Measurements from ENCODE around the gene SLC12A3.

SLC12A3 gene

GRCh38 chr16:56914896-56915295, 49.9 kb downstream of the SLC12A3 start:
- no peak overlapping the region for H3K4me3 ChIP-seq (ENCODE audit: low read length)
- no peak overlapping the region for H2AFZ ChIP-seq (ENCODE audit: low read depth, low read length)
- H3K9me3 ChIP-seq (ENCODE audit: low read length), result no peaks in the 10 kb centered on the region
- H3K36me3 ChIP-seq (ENCODE audit: insufficient read depth, low read length), result no peaks in the 10 kb centered on the region
- H3K27me3 ChIP-seq (ENCODE audit: insufficient read depth, low read length), result peaks cover 7% of the 10 kb centered on the region
- H3K4me1 ChIP-seq (ENCODE audit: insufficient read depth, low read length), result peaks cover 25% of the 10 kb centered on the region

GRCh38 chr16:56915336-56916119, 50.5 kb downstream of the SLC12A3 start:
- Histone ChIP-seq H3K9me3 (ENCODE audit: low read length) (no peaks in the 10 kb centered on the region), H3K4me1 (ENCODE audit: insufficient read depth, low read length) (peaks cover 25% of the 10 kb centered on the region), H2AFZ (ENCODE audit: low read depth, low read length) (no peak overlapping the region), H3K4me3 (ENCODE audit: low read length) (no peak overlapping the region), H3K27me3 (ENCODE audit: insufficient read depth, low read length) (peaks cover 7% of the 10 kb centered on the region), H3K36me3 (ENCODE audit: insufficient read depth, low read length) (no peaks in the 10 kb centered on the region)

GRCh38 chr16:56916571-56917403, 51.8 kb downstream of the SLC12A3 start:
- Histone ChIP-seq H3K9me3 (ENCODE audit: low read length) (no peaks in the 10 kb centered on the region), H3K4me3 (ENCODE audit: low read length) (no peak overlapping the region), H2AFZ (ENCODE audit: low read depth, low read length) (no peak overlapping the region), H3K36me3 (ENCODE audit: insufficient read depth, low read length) (no peaks in the 10 kb centered on the region), H3K27me3 (ENCODE audit: insufficient read depth, low read length) (peaks cover 12% of the 10 kb centered on the region), H3K4me1 (ENCODE audit: insufficient read depth, low read length) (peaks cover 22% of the 10 kb centered on the region)

GRCh38 chr16:56918467-56919012, 53.5 kb downstream of the SLC12A3 start:
- Histone ChIP-seq H3K9me3 (ENCODE audit: low read length) (no peaks in the 10 kb centered on the region), H2AFZ (ENCODE audit: low read depth, low read length) (no peak overlapping the region), H3K36me3 (ENCODE audit: insufficient read depth, low read length) (no peaks in the 10 kb centered on the region), H3K27me3 (ENCODE audit: insufficient read depth, low read length) (peaks cover 12% of the 10 kb centered on the region), H3K4me3 (ENCODE audit: low read length) (no peak overlapping the region), H3K4me1 (ENCODE audit: insufficient read depth, low read length) (peaks cover 12% of the 10 kb centered on the region)

- Histone ChIP-seq H3K9me3 (ENCODE audit: low read length) (no peaks in the 10 kb centered on the region), H3K4me3 (ENCODE audit: low read length) (no peak overlapping the region), H3K27me3 (ENCODE audit: insufficient read depth, low read length) (peaks cover 12% of the 10 kb centered on the region), H2AFZ (ENCODE audit: low read depth, low read length) (no peak overlapping the region), H3K36me3 (ENCODE audit: insufficient read depth, low read length) (no peaks in the 10 kb centered on the region), H3K4me1 (ENCODE audit: insufficient read depth, low read length) (peaks cover 12% of the 10 kb centered on the region)
Measured at GRCh38 chr16:56919099-56919800, 54.2 kb downstream of the SLC12A3 start.

GRCh38 chr16:56921571-56921970, 56.6 kb downstream of the SLC12A3 start:
- Histone ChIP-seq H3K27me3 (ENCODE audit: insufficient read depth, low read length) (peaks cover 12% of the 10 kb centered on the region), H2AFZ (ENCODE audit: low read depth, low read length) (no peak overlapping the region), H3K9me3 (ENCODE audit: low read length) (no peaks in the 10 kb centered on the region), H3K36me3 (ENCODE audit: insufficient read depth, low read length) (no peaks in the 10 kb centered on the region), H3K4me3 (ENCODE audit: low read length) (no peak overlapping the region), H3K4me1 (ENCODE audit: insufficient read depth, low read length) (no peaks in the 10 kb centered on the region)

GRCh38 chr16:56923481-56924091, 58.6 kb downstream of the SLC12A3 start:
- Histone ChIP-seq H3K4me3 (ENCODE audit: low read length) (no peak overlapping the region), H2AFZ (ENCODE audit: low read depth, low read length) (no peak overlapping the region), H3K9me3 (ENCODE audit: low read length) (no peaks in the 10 kb centered on the region), H3K4me1 (ENCODE audit: insufficient read depth, low read length) (no peaks in the 10 kb centered on the region), H3K27me3 (ENCODE audit: insufficient read depth, low read length) (peaks cover 9% of the 10 kb centered on the region), H3K36me3 (ENCODE audit: insufficient read depth, low read length) (no peaks in the 10 kb centered on the region)

- no peaks in the 10 kb centered on the region for H3K27me3 ChIP-seq (ENCODE audit: insufficient read depth, low read length)
- no peaks in the 10 kb centered on the region for H3K36me3 ChIP-seq (ENCODE audit: insufficient read depth, low read length)
- peaks cover 5% of the 10 kb centered on the region for H3K4me1 ChIP-seq (ENCODE audit: insufficient read depth, low read length)
- H3K9me3 ChIP-seq (ENCODE audit: low read length), result no peaks in the 10 kb centered on the region
- no peak overlapping the region for H3K4me3 ChIP-seq (ENCODE audit: low read length)
- H2AFZ ChIP-seq (ENCODE audit: low read depth, low read length), result no peak overlapping the region
Measured at GRCh38 chr16:56927471-56927870, 62.5 kb downstream of the SLC12A3 start.

GRCh38 chr16:56929639-56930038, 64.6 kb downstream of the SLC12A3 start:
- no peaks in the 10 kb centered on the region for H3K9me3 ChIP-seq (ENCODE audit: low read length)
- no peak overlapping the region for H2AFZ ChIP-seq (ENCODE audit: low read depth, low read length)
- peaks cover 20% of the 10 kb centered on the region for H3K4me1 ChIP-seq (ENCODE audit: insufficient read depth, low read length)
- H3K4me3 ChIP-seq (ENCODE audit: low read length), result no peak overlapping the region
- no peaks in the 10 kb centered on the region for H3K27me3 ChIP-seq (ENCODE audit: insufficient read depth, low read length)
- H3K36me3 ChIP-seq (ENCODE audit: insufficient read depth, low read length), result no peaks in the 10 kb centered on the region

- peaks cover 20% of the 10 kb centered on the region for H3K4me1 ChIP-seq (ENCODE audit: insufficient read depth, low read length)
- no peaks in the 10 kb centered on the region for H3K9me3 ChIP-seq (ENCODE audit: low read length)
Measured at GRCh38 chr16:56930486-56931270, 65.7 kb downstream of the SLC12A3 start.

GRCh38 chr16:56931271-56931891, 66.4 kb downstream of the SLC12A3 start:
- peak overlapping the region; percentile 71 for H2AFZ ChIP-seq (ENCODE audit: low read depth, low read length)
- peak overlapping the region; percentile 82 for H3K4me3 ChIP-seq (ENCODE audit: low read length)
- H3K4me1 ChIP-seq (ENCODE audit: insufficient read depth, low read length), result peaks cover 20% of the 10 kb centered on the region
- peaks cover 7% of the 10 kb centered on the region for H3K36me3 ChIP-seq (ENCODE audit: insufficient read depth, low read length)
- no peaks in the 10 kb centered on the region for H3K27me3 ChIP-seq (ENCODE audit: insufficient read depth, low read length)
- no peaks in the 10 kb centered on the region for H3K9me3 ChIP-seq (ENCODE audit: low read length)

More at GRCh38 chr16:56930486-56931270, 65.7 kb downstream of the SLC12A3 start:
- Histone ChIP-seq H3K36me3 (ENCODE audit: insufficient read depth, low read length) (peaks cover 6% of the 10 kb centered on the region), H2AFZ (ENCODE audit: low read depth, low read length) (peak overlapping the region; percentile 11), H3K27me3 (ENCODE audit: insufficient read depth, low read length) (no peaks in the 10 kb centered on the region), H3K4me3 (ENCODE audit: low read length) (no peak overlapping the region)

All from neuron (in vitro differentiated cells).